Hepatocyte (in vitro differentiated cells): ENCODE data around the gene CHN2. TPM values are rescaled to one million over a fixed set of nuclear protein-coding genes. Genes with fewer than 3 reads are reported as not detected.
A peak's percentile ranks its signal among the peaks of the same experiment; 100 is the strongest.

Experiments
- DNase-seq: peaks from one replicate; pipeline ENCODE4 v3.0.0-alpha.2; 2016; ENCODE audit warnings: low spot score
- H2AFZ ChIP-seq: fragments of 200-600 bp; sonication (generic); 2 replicates; pipeline ENCODE4 v1.6.0; 2016; ENCODE audit warnings: antibody characterized with exemption, mild to moderate bottlenecking
- H3K27ac ChIP-seq: fragments of 200-600 bp; sonication (generic); 2 replicates; pipeline ENCODE4 v1.5.1; 2016; ENCODE audit warnings: mild to moderate bottlenecking
- H3K27me3 ChIP-seq: fragments of 200-600 bp; sonication (generic); 2 replicates; pipeline ENCODE4 v1.6.1; 2016
- H3K36me3 ChIP-seq: fragments of 200-600 bp; sonication (generic); replicated peaks from 2 replicates; pipeline ENCODE4 v1.5.1; 2016; ENCODE audit warnings: low read depth; ENCODE audit not compliant: insufficient read depth
- H3K4me1 ChIP-seq: fragments of 200-600 bp; sonication (generic); 2 replicates; pipeline ENCODE4 v1.5.1; 2016; ENCODE audit warnings: mild to moderate bottlenecking, moderate library complexity; ENCODE audit not compliant: insufficient read depth
- H3K4me2 ChIP-seq: fragments of 200-600 bp; sonication (generic); 2 replicates; pipeline ENCODE4 v1.6.0; 2016
- H3K4me3 ChIP-seq: fragments of 200-600 bp; sonication (generic); 2 replicates; pipeline ENCODE4 v1.5.1; 2016; ENCODE audit warnings: mild to moderate bottlenecking
- H3K79me2 ChIP-seq: fragments of 200-600 bp; sonication (generic); 2 replicates; pipeline ENCODE4 v1.6.0; 2017; ENCODE audit warnings: mild to moderate bottlenecking
- H3K9me2 ChIP-seq: fragments of 200-600 bp; sonication (generic); replicated peaks from 2 replicates; pipeline ENCODE4 v1.6.0; 2017; ENCODE audit warnings: mild to moderate bottlenecking; ENCODE audit not compliant: insufficient read depth
- H3K9me3 ChIP-seq: fragments of 200-600 bp; sonication (generic); 2 replicates; pipeline ENCODE4 v1.5.1; 2016; ENCODE audit warnings: low read depth, mild to moderate bottlenecking
- H4K20me1 ChIP-seq: fragments of 200-600 bp; sonication (generic); 2 replicates; pipeline ENCODE4 v1.6.0; 2016; ENCODE audit warnings: mild to moderate bottlenecking; ENCODE audit not compliant: insufficient read depth, poor library complexity, severe bottlenecking
- CTCF ChIP-seq: fragments of 200-600 bp; sonication (generic); IDR thresholded peaks from 2 replicates; pipeline ENCODE4 v1.5.1; 2016; ENCODE audit warnings: antibody characterized with exemption, mild to moderate bottlenecking; ENCODE audit not compliant: poor library complexity
- EZH2 ChIP-seq: fragments of 200-600 bp; sonication (generic); IDR thresholded peaks from 2 replicates; pipeline ENCODE4 v1.6.1; 2016; ENCODE audit warnings: antibody characterized with exemption, mild to moderate bottlenecking, borderline replicate concordance
- EZH2phosphoT487 ChIP-seq: fragments of 200-600 bp; sonication (generic); IDR thresholded peaks from one replicate; pipeline ENCODE4 v1.6.1; 2018; ENCODE audit warnings: antibody characterized with exemption, mild to moderate bottlenecking, low read depth, moderate library complexity; ENCODE audit not compliant: unreplicated experiment, severe bottlenecking
- WGBS: methylation state at CpG from one replicate; pipeline ENCODE4 v1.1.6; 2016; ENCODE audit warnings: low lambda C conversion rate; ENCODE audit errors: missing lambda C conversion rate; 5-methylcytosine and 5-hydroxymethylcytosine counted together
- polyA plus RNA-seq: library from polyadenylated mRNA; unstranded; fragments of >200 nt; fragmentation: Nextera tagmentation; extraction: Ambion mirVana; gene quantifications from 2 replicates; pipeline ENCODE4 v1.2.1, GENCODE V29; 2016
- total RNA-seq: library from RNA; depleted of rRNA; stranded (reverse); fragments of >200 nt; gene quantifications from 2 replicates; pipeline ENCODE4 v1.2.3, GENCODE V29; 2014

Gene CHN2
- total and polyA plus RNA-seq, 2 experiments from 2014 or later: 8.7 to 12.3 TPM

- DNase-seq: no peak
Measured at GRCh38 chr7:29309041-29309854, 114.7 kb downstream of the CHN2 start.

DNA sequence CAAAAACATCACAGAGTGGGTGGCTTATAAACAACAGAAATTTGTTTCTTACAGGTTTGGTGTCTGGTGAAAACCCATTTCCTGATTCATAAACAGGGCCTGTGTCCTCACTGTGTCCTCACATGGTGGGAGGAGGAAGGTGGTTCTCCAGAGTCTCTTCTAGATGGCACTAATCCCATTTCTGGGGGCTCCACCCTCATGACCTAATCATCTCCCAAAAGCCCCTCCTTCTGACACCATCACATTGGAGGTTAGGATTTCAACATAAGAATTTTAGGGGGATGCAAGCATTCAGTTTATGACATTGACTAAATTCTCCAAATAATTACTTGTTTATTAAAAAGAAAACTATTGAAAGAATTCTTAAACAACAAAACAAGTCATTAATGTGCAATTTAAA, 116.0 kb downstream of the CHN2 start:
- no peaks in the 10 kb centered on the region for H4K20me1 ChIP-seq
- H3K4me1 ChIP-seq: no peaks in the 10 kb centered on the region
- H2AFZ ChIP-seq: no peak overlapping the region
- TF ChIP-seq CTCF (no peak), EZH2phosphoT487 (no peak), EZH2 (no peak)
- no peak overlapping the region for H3K4me2 ChIP-seq
- no peak overlapping the region for H3K4me3 ChIP-seq
- no peaks in the 10 kb centered on the region for H3K79me2 ChIP-seq
- no peak for DNase-seq
- no peak overlapping the region for H3K27ac ChIP-seq
- no peaks in the 10 kb centered on the region for H3K9me2 ChIP-seq
- no peaks in the 10 kb centered on the region for H3K9me3 ChIP-seq
- H3K27me3 ChIP-seq: no peaks in the 10 kb centered on the region
- H3K36me3 ChIP-seq: no peaks in the 10 kb centered on the region

More at GRCh38 chr7:29309041-29309854, 114.7 kb downstream of the CHN2 start:
- H3K27me3 ChIP-seq: no peaks in the 10 kb centered on the region
- H3K4me1 ChIP-seq: no peaks in the 10 kb centered on the region
- TF ChIP-seq EZH2 (no peak), CTCF (peak; percentile 9), EZH2phosphoT487 (no peak)
- no peak overlapping the region for H2AFZ ChIP-seq
- no peaks in the 10 kb centered on the region for H4K20me1 ChIP-seq
- no peak overlapping the region for H3K4me2 ChIP-seq
- H3K27ac ChIP-seq: no peak overlapping the region
- no peak overlapping the region for H3K4me3 ChIP-seq
- no peaks in the 10 kb centered on the region for H3K9me2 ChIP-seq
- no peaks in the 10 kb centered on the region for H3K9me3 ChIP-seq
- H3K79me2 ChIP-seq: no peaks in the 10 kb centered on the region
- WGBS: 85% methylated on average over 9 of the region's 9 CpGs
- H3K36me3 ChIP-seq: no peaks in the 10 kb centered on the region

DNA sequence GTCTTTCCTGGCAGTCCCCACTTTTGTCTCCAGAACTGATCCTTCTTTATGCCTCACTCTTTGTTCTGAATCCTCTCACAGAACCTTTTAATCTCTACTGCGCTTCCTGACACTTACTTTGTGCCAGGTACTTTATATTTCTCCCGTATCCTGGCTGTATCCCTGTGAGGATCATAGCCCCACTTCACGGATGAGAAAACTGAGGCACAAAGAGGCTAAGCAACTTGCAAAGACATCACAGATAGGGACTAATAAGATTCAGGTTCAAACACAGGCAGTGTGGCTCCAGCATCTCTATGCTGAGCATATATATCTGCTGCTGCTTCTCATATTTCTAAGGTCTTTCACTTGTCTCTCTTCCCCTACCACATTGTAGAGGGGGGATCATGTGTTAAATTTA, 116.7 kb downstream of the CHN2 start:
- H3K79me2 ChIP-seq: no peaks in the 10 kb centered on the region
- no peak overlapping the region for H3K27ac ChIP-seq
- no peaks in the 10 kb centered on the region for H3K9me3 ChIP-seq
- H2AFZ ChIP-seq: no peak overlapping the region
- no peaks in the 10 kb centered on the region for H3K27me3 ChIP-seq
- no peaks in the 10 kb centered on the region for H3K9me2 ChIP-seq
- H4K20me1 ChIP-seq: no peaks in the 10 kb centered on the region
- no peaks in the 10 kb centered on the region for H3K36me3 ChIP-seq
- 99% methylated on average over 3 of the region's 3 CpGs for WGBS
- DNase-seq: no peak
- H3K4me1 ChIP-seq: no peaks in the 10 kb centered on the region
- TF ChIP-seq EZH2phosphoT487: no peak
- TF ChIP-seq EZH2: no peak
- no peak for TF ChIP-seq CTCF
- no peak overlapping the region for H3K4me3 ChIP-seq
- H3K4me2 ChIP-seq: no peak overlapping the region
